CD8-positive, alpha-beta memory T cell (primary cell): ENCODE measurements around the gene KDF1. TPM values are rescaled to one million over a fixed set of nuclear protein-coding genes. Genes with fewer than 3 reads are reported as not detected.

Experiments used
- CTCF ChIA-PET: fragments of 350-600 bp; sonication (Branson Sonifier 250); formaldehyde crosslinking; loops from one replicate; lab custom pipeline; 2021; ENCODE audit warnings: antibody characterized with exemption; lab: Charles Lee
- POLR2A ChIA-PET: fragments of 350-600 bp; sonication (Branson Sonifier 250); formaldehyde crosslinking; loops from one replicate; lab custom pipeline; 2021; ENCODE audit warnings: antibody characterized with exemption; lab: Charles Lee
- DNase-seq, 5 donors: peaks; one replicate each; pipeline versions ENCODE4 v3.0.0 to v3.0.0-alpha.2; 2020 to 2022; ENCODE audit warnings: mixed read lengths in 1 of 5
- H3K27ac ChIP-seq: one replicate; pipeline ENCODE4 v1.7.0; 2013; ENCODE audit warnings: low read depth, mild to moderate bottlenecking, low read length, moderate library complexity
- H3K27me3 ChIP-seq: 2 replicates; pipeline ENCODE4 v1.7.0; 2013; ENCODE audit warnings: low read length, mild to moderate bottlenecking; ENCODE audit not compliant: insufficient read depth, poor library complexity, severe bottlenecking
- H3K36me3 ChIP-seq: 2 replicates; pipeline ENCODE4 v1.7.0; 2013; ENCODE audit warnings: mild to moderate bottlenecking, low read length, moderate library complexity; ENCODE audit not compliant: insufficient read depth
- H3K4me1 ChIP-seq: 2 replicates; pipeline ENCODE4 v1.7.0; 2013; ENCODE audit warnings: mild to moderate bottlenecking, low read length, moderate library complexity; ENCODE audit not compliant: insufficient read depth
- H3K4me3 ChIP-seq: 2 replicates; pipeline ENCODE4 v1.7.0; 2013; ENCODE audit warnings: mild to moderate bottlenecking, low read length
- H3K9me3 ChIP-seq: 2 replicates; pipeline ENCODE4 v1.7.0; 2013; ENCODE audit warnings: mild to moderate bottlenecking, low read length
- H3K27ac Mint-ChIP-seq, 8 donors: one replicate each; pipeline ENCODE4 v1.8.0; 2020 to 2021; ENCODE audit warnings: mixed read lengths in 8 of 8, mild to moderate bottlenecking in 6 of 8, inconsistent platforms in 3 of 8, moderate library complexity in 3 of 8
- H3K27me3 Mint-ChIP-seq, 2 donors: one replicate each; pipeline ENCODE4 v1.8.0; 2020 to 2021; ENCODE audit warnings: mixed read lengths in 2 of 2, mild to moderate bottlenecking in 1 of 2, moderate library complexity in 1 of 2
- H3K36me3 Mint-ChIP-seq, 3 donors: one replicate each; pipeline ENCODE4 v1.8.0; 2020 to 2021; ENCODE audit warnings: mixed read lengths in 3 of 3, inconsistent platforms in 1 of 3, mild to moderate bottlenecking in 1 of 3
- H3K4me1 Mint-ChIP-seq, 3 donors: one replicate each; pipeline ENCODE4 v1.8.0; 2020 to 2021; ENCODE audit warnings: mixed read lengths in 3 of 3, inconsistent platforms in 1 of 3, mild to moderate bottlenecking in 1 of 3
- H3K4me3 Mint-ChIP-seq, 7 donors: one replicate each; pipeline ENCODE4 v1.8.0; 2020 to 2021; ENCODE audit warnings: mixed read lengths in 7 of 7, mild to moderate bottlenecking in 6 of 7, moderate library complexity in 4 of 7, inconsistent platforms in 2 of 7
- H3K9me3 Mint-ChIP-seq, 5 donors: one replicate each; pipeline ENCODE4 v1.8.0; 2020 to 2022; ENCODE audit warnings: mixed read lengths in 5 of 5, mild to moderate bottlenecking in 3 of 5, moderate library complexity in 2 of 5, inconsistent platforms in 1 of 5
- polyA plus RNA-seq: library from polyadenylated mRNA; unstranded; fragments of 300-500 nt; fragmentation: Illumina TruSeq; gene quantifications from one replicate; pipeline ENCODE4 v1.2.3, GENCODE V29; 2021
- total RNA-seq, 2 experiments: library from RNA; stranded (reverse); gene quantifications; one replicate each; pipeline ENCODE4 v1.2.3, GENCODE V29; 2021

Gene KDF1
- total and polyA plus RNA-seq, 3 experiments from 2014 or later, result 0.24 to 4.6 (median 0.39) TPM

DNA sequence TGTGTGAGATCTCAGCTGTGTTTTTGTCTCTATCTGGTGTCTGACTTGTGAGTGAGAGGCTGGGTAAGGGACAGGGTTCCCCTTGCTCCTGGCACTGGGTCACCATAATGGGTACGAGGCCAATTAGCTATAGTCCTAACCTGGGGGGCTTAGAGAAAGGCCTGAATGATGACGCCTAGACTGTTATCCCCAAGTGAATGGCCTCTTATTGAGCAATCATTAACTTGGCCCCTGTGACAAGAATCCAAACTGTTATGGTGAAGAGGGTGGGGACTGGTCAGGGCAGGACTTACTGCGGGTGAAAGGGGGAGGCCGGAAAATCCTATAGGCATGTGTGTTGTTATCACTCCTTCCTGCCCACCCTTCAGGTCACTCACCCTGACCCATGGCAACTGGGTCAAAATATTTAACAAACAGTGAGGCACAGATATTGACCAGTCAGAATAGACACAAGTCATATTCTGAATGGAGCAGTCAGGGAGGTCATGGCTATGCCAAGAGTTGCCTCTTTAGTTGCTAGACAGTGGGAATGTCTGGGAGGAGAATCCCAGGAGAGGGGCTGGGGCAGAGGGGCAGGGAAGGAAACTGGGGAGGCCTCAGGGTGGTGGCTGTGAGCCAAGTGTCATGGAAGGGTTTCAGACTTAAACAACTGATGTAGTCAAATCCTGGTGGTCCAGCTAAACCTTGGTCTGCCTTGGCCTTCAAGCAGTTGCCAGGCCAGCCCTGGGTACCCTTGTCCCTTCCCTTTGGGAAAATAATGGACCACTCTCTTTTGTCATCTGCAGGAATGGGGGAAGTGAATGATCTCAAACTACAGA lies 49.7 kb downstream of the KDF1 start:
- CTCF ChIA-PET, result no interaction called here
- no peak overlapping the region for H3K27ac ChIP-seq
- no peaks in the 10 kb centered on the region for H3K9me3 ChIP-seq
- Mint-ChIP-seq H3K9me3 (no peaks in the 10 kb centered on the region), H3K36me3 (no peaks in the 10 kb centered on the region), H3K4me1 (no peaks in the 10 kb centered on the region), H3K4me3 (no peak overlapping the region), H3K27me3 (peaks cover 4 to 8% of the 10 kb centered on the region in 2 donors), H3K27ac (no peak overlapping the region)
- H3K36me3 ChIP-seq, result no peaks in the 10 kb centered on the region
- H3K4me3 ChIP-seq, result no peak overlapping the region
- H3K27me3 ChIP-seq, result no peaks in the 10 kb centered on the region
- POLR2A ChIA-PET, result no interaction called here
- no peaks in the 10 kb centered on the region for H3K4me1 ChIP-seq
- no peak for DNase-seq

DNA sequence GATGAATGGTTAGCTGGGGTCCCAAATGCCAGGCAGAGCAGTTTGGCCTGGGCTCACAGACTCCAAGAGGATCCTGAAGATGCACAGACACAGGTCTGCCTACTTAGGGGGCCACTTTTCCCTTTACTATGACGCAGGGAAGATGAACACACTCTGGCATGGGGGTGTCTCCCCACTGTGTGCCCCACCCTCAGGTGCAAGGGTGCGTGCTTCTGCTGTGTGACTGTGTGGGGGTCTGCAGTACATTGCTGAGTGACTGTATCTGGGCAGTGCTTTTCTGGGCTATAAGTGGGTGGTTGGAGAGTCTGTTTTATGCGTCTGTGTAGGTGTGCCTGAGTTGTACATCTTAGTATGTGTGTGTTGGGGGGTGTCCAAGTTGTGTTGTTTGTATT lies 50.3 kb downstream of the KDF1 start:
- no peak overlapping the region for H3K4me3 Mint-ChIP-seq
- POLR2A ChIA-PET, result no interaction called here
- Histone ChIP-seq H3K27me3 (no peaks in the 10 kb centered on the region), H3K36me3 (no peaks in the 10 kb centered on the region), H3K9me3 (no peaks in the 10 kb centered on the region), H3K4me3 (no peak overlapping the region), H3K4me1 (no peaks in the 10 kb centered on the region), H3K27ac (no peak overlapping the region)
- no peak for DNase-seq
- CTCF ChIA-PET, result no interaction called here
- H3K4me1 Mint-ChIP-seq, result no peaks in the 10 kb centered on the region
- peaks cover 4 to 8% of the 10 kb centered on the region in 2 donors for H3K27me3 Mint-ChIP-seq
- no peak overlapping the region for H3K27ac Mint-ChIP-seq
- no peaks in the 10 kb centered on the region for H3K9me3 Mint-ChIP-seq
- H3K36me3 Mint-ChIP-seq, result no peaks in the 10 kb centered on the region

DNA sequence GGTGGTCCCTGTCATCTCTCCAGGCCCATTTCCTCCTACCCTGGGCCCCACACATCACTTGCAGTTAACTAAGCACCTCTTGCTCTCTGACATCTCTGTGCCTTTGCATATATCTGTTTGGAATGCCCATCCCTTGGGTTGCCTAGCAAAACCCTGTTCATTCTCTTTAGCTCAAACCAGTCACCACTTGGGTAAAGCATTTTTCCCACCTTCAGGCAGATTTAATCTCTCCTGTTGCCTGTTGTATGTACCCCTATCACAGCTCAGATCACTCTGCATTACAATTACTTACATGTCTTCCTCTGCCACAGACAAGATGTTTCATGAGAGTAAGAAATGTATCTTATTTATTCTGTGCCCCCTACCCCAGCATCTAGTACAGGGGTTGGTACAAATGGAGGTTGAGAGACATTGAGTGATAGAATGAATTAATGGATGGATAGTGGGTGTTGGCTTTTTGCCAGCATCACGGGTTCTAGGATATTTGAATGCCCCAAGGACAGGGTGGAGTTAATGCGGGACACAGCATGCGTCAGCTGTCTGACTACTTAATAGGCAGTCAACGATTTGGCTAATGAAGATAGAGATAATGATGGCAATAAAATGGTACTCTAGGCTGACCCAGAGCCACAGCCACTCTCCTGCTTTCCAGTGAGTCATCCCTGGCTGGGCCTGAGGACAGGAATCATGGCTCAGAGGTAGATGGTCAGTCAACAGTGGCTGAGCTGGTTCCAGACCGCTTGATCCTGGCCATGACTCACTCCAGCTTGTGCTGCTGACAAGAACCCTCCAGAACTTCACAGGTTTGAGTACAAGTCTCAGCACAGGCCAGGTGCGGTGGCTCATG lies 53.0 kb downstream of the KDF1 start:
- no peak overlapping the region for H3K4me3 Mint-ChIP-seq
- no peaks in the 10 kb centered on the region for H3K9me3 Mint-ChIP-seq
- Histone ChIP-seq H3K27me3 (no peaks in the 10 kb centered on the region), H3K4me3 (no peak overlapping the region), H3K36me3 (no peaks in the 10 kb centered on the region), H3K9me3 (no peaks in the 10 kb centered on the region), H3K27ac (no peak overlapping the region), H3K4me1 (no peaks in the 10 kb centered on the region)
- POLR2A ChIA-PET, result no interaction called here
- peaks cover 0 to 2% (median 2%) of the 10 kb centered on the region in 3 donors for H3K4me1 Mint-ChIP-seq
- CTCF ChIA-PET, result interaction anchor here (0.7 kb wide), 1 partner anchor 17 kb away, joined by 3 read pairs; no protein-coding TSS in a partner anchor
- no peak overlapping the region for H3K27ac Mint-ChIP-seq
- peaks cover 1 to 8% of the 10 kb centered on the region in 2 donors for H3K27me3 Mint-ChIP-seq
- no peak for DNase-seq
- H3K36me3 Mint-ChIP-seq, result no peaks in the 10 kb centered on the region

DNA sequence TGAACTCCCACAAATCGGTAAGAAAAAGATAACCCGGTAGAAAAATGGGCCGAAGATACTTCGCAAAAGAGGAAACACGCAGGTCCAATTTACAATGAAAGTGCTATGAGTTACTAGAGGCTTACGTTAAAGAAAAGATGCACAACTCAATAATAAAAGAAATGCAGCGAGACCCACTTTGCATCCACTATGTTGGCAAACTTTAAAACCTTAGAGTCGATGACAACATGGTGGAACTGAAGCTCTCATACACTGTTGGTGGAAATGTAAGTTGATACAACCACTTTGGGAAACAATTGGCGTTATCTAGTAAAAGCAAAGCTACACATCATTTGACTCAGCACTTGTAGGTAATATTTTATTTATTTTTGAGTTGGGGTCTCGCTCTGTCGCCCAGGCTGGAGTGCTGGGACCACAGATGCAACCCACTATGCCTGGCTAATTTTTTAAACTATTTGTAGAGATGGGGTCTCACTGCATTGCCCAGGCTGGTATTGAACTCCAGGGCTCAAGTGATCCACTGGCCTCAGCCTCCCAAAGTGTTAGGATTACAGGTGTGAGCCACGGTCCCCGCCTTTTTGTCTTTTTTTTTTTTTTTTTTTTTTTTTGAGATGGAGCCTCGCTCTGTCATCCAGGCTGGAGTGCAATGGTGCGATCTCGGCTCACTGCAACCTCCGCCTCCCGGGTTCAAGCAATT lies 59.3 kb downstream of the KDF1 start:
- no peak for DNase-seq
- H3K27me3 ChIP-seq, result no peaks in the 10 kb centered on the region
- peaks cover 20% of the 10 kb centered on the region for H3K4me1 ChIP-seq
- H3K36me3 ChIP-seq, result peaks cover 6% of the 10 kb centered on the region
- no peaks in the 10 kb centered on the region for H3K9me3 ChIP-seq
- CTCF ChIA-PET, result interaction anchor here (0.9 to 2.6 kb wide), 7 partner anchors 11 to 80 kb away, joined by 3 to 13 read pairs (median 3); partner anchors contain the start of genes GPN2 and NR0B2
- H3K36me3 Mint-ChIP-seq, result peaks cover 0 to 36% (median 3%) of the 10 kb centered on the region in 3 donors
- H3K4me3 ChIP-seq, result peak overlapping the region; percentile 92
- peak overlapping the region; percentile 87 for H3K27ac ChIP-seq
- no peaks in the 10 kb centered on the region for H3K27me3 Mint-ChIP-seq
- H3K4me1 Mint-ChIP-seq, result peaks cover 27 to 46% (median 37%) of the 10 kb centered on the region in 3 donors
- peak overlapping the region; percentile 92 to 100 (median 98) for H3K27ac Mint-ChIP-seq
- POLR2A ChIA-PET, result interaction anchor here (0.6 to 2.3 kb wide), 7 partner anchors 11 to 429 kb away, joined by 3 to 39 read pairs (median 4); partner anchors contain the start of genes GPN2, HMGN2 and NUDC
- peak overlapping the region; percentile 88 to 99 (median 93) for H3K4me3 Mint-ChIP-seq
- H3K9me3 Mint-ChIP-seq, result no peaks in the 10 kb centered on the region

DNA sequence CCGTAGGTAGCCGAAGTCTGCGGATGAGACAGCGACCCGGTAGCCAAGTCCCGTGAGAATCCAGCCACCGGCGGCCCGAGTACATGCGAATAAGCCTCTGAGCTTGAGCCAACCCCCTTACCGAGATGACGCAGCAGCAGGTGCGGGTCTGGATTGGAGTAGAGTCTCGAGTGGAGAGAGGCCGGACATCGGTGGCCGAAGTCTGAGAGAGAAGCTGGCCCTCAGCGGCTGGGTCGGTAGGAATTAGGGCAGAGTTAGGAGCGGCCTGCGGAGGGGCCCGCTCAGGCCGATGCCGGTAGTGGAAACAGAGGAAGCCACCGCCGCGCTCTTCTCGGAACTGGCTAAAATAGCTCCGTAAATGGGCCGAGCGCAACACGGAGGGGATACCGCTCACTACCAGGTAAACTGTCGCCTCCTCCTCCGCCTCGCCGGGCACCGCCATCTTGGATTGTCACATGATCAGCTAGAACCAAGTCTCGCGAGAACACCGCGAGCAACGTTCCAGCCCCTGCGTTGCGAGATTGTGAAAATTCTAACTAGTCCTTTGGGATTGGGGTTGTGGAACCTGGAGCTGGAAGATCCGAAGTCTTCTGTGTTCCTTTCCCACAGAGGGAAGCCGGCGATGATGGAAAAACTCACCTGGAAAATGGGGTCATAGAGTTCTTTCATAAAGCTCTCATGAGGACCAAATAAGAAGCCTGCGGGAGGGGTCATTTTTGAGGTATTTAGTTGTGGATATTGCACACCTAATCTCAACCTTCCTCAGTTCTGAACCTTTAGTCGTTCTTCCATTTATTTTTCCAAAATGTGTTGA lies 60.1 kb downstream of the KDF1 start, which contains the start of gene GPATCH3:
Gene GPATCH3, minus strand, starts transcription at position 467 of the 814 bp plus-strand sequence. Its CDS starts 25 bp downstream, at position 442.
- H3K27ac Mint-ChIP-seq, result peak within 1 kb of the TSS; percentile 92 to 100 (median 98)
- Histone ChIP-seq H3K9me3 (no peaks in the 10 kb centered on the region), H3K4me3 (peak within 1 kb of the TSS; percentile 92), H3K27ac (peak within 1 kb of the TSS; percentile 87), H3K36me3 (peaks cover 6% of the 10 kb centered on the region), H3K27me3 (no peaks in the 10 kb centered on the region), H3K4me1 (peaks cover 20% of the 10 kb centered on the region)
- H3K36me3 Mint-ChIP-seq, result peaks cover 0 to 41% (median 3%) of the 10 kb centered on the region in 3 donors
- peak; percentile 82 to 94 (median 85) for DNase-seq
- H3K4me1 Mint-ChIP-seq, result peaks cover 27 to 48% (median 37%) of the 10 kb centered on the region in 3 donors
- ChIA-PET CTCF (interaction anchor here (0.9 to 2.6 kb wide), 7 partner anchors 10 to 79 kb away, joined by 3 to 13 read pairs (median 3); partner anchors contain the start of genes GPN2 and NR0B2), POLR2A (interaction anchor here (0.7 to 2.3 kb wide), 9 partner anchors 10 to 428 kb away, joined by 3 to 39 read pairs (median 4); partner anchors contain the start of genes GPN2, HMGN2, NUDC and SLC9A1)
- H3K4me3 Mint-ChIP-seq, result peak within 1 kb of the TSS; percentile 88 to 99 (median 93)
- H3K27me3 Mint-ChIP-seq, result no peaks in the 10 kb centered on the region
- H3K9me3 Mint-ChIP-seq, result no peaks in the 10 kb centered on the region
